Urinary bladder (tissue), 4 donors: ENCODE results near the gene SH3RF3. TPM values are rescaled to one million over a fixed set of nuclear protein-coding genes. Genes with fewer than 3 reads are reported as not detected.

ENCODE experiments used
- DNase-seq: peaks from one replicate; pipeline ENCODE4 v3.0.0-alpha.2; 2015; ENCODE audit errors: extremely low spot score
- H3K27ac ChIP-seq: one replicate; pipeline ENCODE4 v1.5.1; 2013; ENCODE audit warnings: low read depth, mild to moderate bottlenecking, moderate library complexity
- H3K36me3 ChIP-seq: one replicate; pipeline ENCODE4 v1.6.1; 2013; ENCODE audit warnings: mild to moderate bottlenecking, moderate library complexity; ENCODE audit not compliant: insufficient read depth
- H3K4me1 ChIP-seq: one replicate; pipeline ENCODE4 v1.6.1; 2013; ENCODE audit warnings: mild to moderate bottlenecking, moderate library complexity; ENCODE audit not compliant: insufficient read depth
- H3K4me3 ChIP-seq: one replicate; pipeline ENCODE4 v1.5.1; 2013; ENCODE audit warnings: low read depth, low read length
- WGBS: extraction: QIAGEN DNeasy Blood & Tissue Kit; methylation state at CpG from one replicate; pipeline ENCODE4 v1.1.7; 2013; 5-methylcytosine and 5-hydroxymethylcytosine counted together
- polyA plus RNA-seq: library from polyadenylated mRNA; stranded (reverse); fragments of 200-250 nt; gene quantifications from one replicate; pipeline ENCODE4 v1.2.3, GENCODE V29; 2013
- total RNA-seq: library from RNA; depleted of rRNA; stranded (reverse); fragments of >200 nt; gene quantifications from one replicate; pipeline ENCODE4 v1.2.3, GENCODE V29; 2014
- donor health status: healthy with polysubstance abuse.
- donor health status: healthy.

The SH3RF3 gene
- total and polyA plus RNA-seq, 2 donors: 3.6 to 12.6 TPM

GRCh38 chr2:109148117-109148746, 19.2 kb downstream of the SH3RF3 start:
- no peak for DNase-seq
- no peaks in the 10 kb centered on the region for H3K36me3 ChIP-seq
- 89% methylated on average over 12 of the region's 12 CpGs for WGBS
- peaks cover 1% of the 10 kb centered on the region for H3K4me1 ChIP-seq
- H3K4me3 ChIP-seq: no peak overlapping the region
- H3K27ac ChIP-seq: no peak overlapping the region

GRCh38 chr2:109148991-109149645, 20.1 kb downstream of the SH3RF3 start:
- Histone ChIP-seq H3K4me1 (peaks cover 1% of the 10 kb centered on the region), H3K36me3 (no peaks in the 10 kb centered on the region), H3K4me3 (no peak overlapping the region), H3K27ac (no peak overlapping the region)
- no peak for DNase-seq
- WGBS: 87% methylated on average over 8 of the region's 8 CpGs

- H3K4me1 ChIP-seq: peaks cover 1% of the 10 kb centered on the region
- no peak overlapping the region for H3K27ac ChIP-seq
- DNase-seq: no peak
- 95% methylated on average over 3 of the region's 3 CpGs for WGBS
- no peaks in the 10 kb centered on the region for H3K36me3 ChIP-seq
- no peak overlapping the region for H3K4me3 ChIP-seq
These were observed 21.6 kb downstream of the SH3RF3 start for GRCh38 chr2:109150559-109150958.

GRCh38 chr2:109151519-109151918, 22.5 kb downstream of the SH3RF3 start:
- H3K4me3 ChIP-seq: no peak overlapping the region
- 93% methylated on average over 4 of the region's 4 CpGs for WGBS
- no peaks in the 10 kb centered on the region for H3K36me3 ChIP-seq
- no peak for DNase-seq
- H3K4me1 ChIP-seq: peaks cover 1% of the 10 kb centered on the region
- no peak overlapping the region for H3K27ac ChIP-seq

- Histone ChIP-seq H3K27ac (no peak overlapping the region), H3K4me1 (peaks cover 1% of the 10 kb centered on the region), H3K36me3 (no peaks in the 10 kb centered on the region), H3K4me3 (no peak overlapping the region)
- 92% methylated on average over 10 of the region's 10 CpGs for WGBS
- no peak for DNase-seq
These were observed 24.2 kb downstream of the SH3RF3 start for GRCh38 chr2:109153005-109153784.

- WGBS: 89% methylated on average over 5 of the region's 5 CpGs
- Histone ChIP-seq H3K36me3 (no peaks in the 10 kb centered on the region), H3K4me3 (no peak overlapping the region), H3K27ac (no peak overlapping the region), H3K4me1 (peaks cover 1% of the 10 kb centered on the region)
- no peak for DNase-seq
These were observed 24.8 kb downstream of the SH3RF3 start for GRCh38 chr2:109153807-109154206.

- peaks cover 1% of the 10 kb centered on the region for H3K4me1 ChIP-seq
- no peak overlapping the region for H3K27ac ChIP-seq
- no peak overlapping the region for H3K4me3 ChIP-seq
- no peak for DNase-seq
- 96% methylated on average over 3 of the region's 3 CpGs for WGBS
- H3K36me3 ChIP-seq: no peaks in the 10 kb centered on the region
These were observed 25.2 kb downstream of the SH3RF3 start for GRCh38 chr2:109154226-109154625.

- 52% methylated on average over 11 of the region's 11 CpGs for WGBS
- no peak overlapping the region for H3K27ac ChIP-seq
- H3K4me3 ChIP-seq: no peak overlapping the region
- peaks cover 1% of the 10 kb centered on the region for H3K4me1 ChIP-seq
- DNase-seq: no peak
- no peaks in the 10 kb centered on the region for H3K36me3 ChIP-seq
These were observed 26.8 kb downstream of the SH3RF3 start for GRCh38 chr2:109155553-109156451.

- WGBS: 96% methylated on average over 5 of the region's 5 CpGs
- Histone ChIP-seq H3K4me3 (no peak overlapping the region), H3K27ac (no peak overlapping the region), H3K36me3 (no peaks in the 10 kb centered on the region), H3K4me1 (no peaks in the 10 kb centered on the region)
- DNase-seq: no peak
These were observed 28.6 kb downstream of the SH3RF3 start for GRCh38 chr2:109157563-109158105.

- 99% methylated on average over 5 of the region's 5 CpGs for WGBS
- no peak overlapping the region for H3K27ac ChIP-seq
- H3K36me3 ChIP-seq: no peaks in the 10 kb centered on the region
- no peaks in the 10 kb centered on the region for H3K4me1 ChIP-seq
- no peak overlapping the region for H3K4me3 ChIP-seq
- no peak for DNase-seq
These were observed 29.2 kb downstream of the SH3RF3 start for GRCh38 chr2:109158237-109158636.

GRCh38 chr2:109159096-109159495, 30.1 kb downstream of the SH3RF3 start:
- Histone ChIP-seq H3K36me3 (no peaks in the 10 kb centered on the region), H3K4me1 (no peaks in the 10 kb centered on the region), H3K27ac (no peak overlapping the region), H3K4me3 (no peak overlapping the region)
- WGBS: 96% methylated on average over 13 of the region's 13 CpGs
- no peak for DNase-seq

GRCh38 chr2:109160714-109161440, 31.9 kb downstream of the SH3RF3 start:
- 86% methylated on average over 8 of the region's 8 CpGs for WGBS
- Histone ChIP-seq H3K4me3 (no peak overlapping the region), H3K27ac (no peak overlapping the region), H3K36me3 (no peaks in the 10 kb centered on the region), H3K4me1 (no peaks in the 10 kb centered on the region)
- no peak for DNase-seq
